Stimulated activated CD8-positive, alpha-beta memory T cell treated with anti-CD3 and anti-CD28 coated beads, Interleukin-7, amount 100 ng/mL, for 1 hour (primary cell): ENCODE data around the gene PLXNA4.

Experiments
- DNase-seq, 2 donors: peaks; one replicate each; pipeline ENCODE4 v3.0.0-alpha.2; 2020; ENCODE audit warnings: low read depth in 2 of 2

The PLXNA4 gene

DNA sequence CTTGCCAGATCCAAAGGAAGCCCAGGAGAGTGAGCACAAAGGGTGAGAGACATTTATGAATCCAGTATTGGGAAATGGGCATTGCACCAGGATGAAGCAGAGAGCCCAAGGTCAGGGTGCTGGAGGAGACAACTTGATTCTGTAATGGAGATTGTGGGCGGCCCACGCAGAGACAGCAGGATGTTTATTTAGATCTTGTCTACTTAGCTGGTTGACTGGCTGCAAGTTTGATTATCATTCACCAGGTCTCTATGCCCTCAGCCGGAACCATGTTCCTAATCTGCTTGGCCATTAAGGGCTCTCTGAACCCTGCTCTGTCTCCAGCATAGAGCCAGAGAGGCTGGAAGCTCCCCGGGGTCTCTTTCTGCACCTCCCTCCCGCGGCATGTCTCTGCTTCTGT is 188.7 kb downstream of the PLXNA4 start:
- DNase-seq: no peak

DNA sequence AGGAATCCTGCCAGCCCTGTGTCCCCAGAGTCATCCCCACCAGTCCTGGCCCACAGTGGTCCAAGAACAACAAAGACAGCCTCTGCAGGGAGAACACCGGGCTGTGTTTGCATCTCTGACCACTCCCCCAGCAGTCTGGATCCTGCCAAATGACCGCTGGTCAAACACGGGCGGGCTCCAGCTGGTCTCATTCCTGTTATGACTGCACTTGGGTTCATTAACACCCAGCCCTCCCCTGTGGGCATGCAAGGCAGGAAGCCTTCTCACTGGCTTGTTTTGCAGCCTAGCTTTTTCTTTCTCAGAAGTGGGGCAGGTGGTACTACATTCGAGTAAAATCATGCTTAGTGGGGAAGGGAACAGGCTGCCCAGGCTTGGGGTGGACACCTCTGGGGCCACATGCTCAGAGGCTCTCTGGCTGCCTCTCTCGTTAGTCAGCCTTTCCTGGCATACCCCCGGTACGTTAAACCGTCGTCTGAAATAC is 190.0 kb downstream of the PLXNA4 start:
- no peak for DNase-seq

DNA sequence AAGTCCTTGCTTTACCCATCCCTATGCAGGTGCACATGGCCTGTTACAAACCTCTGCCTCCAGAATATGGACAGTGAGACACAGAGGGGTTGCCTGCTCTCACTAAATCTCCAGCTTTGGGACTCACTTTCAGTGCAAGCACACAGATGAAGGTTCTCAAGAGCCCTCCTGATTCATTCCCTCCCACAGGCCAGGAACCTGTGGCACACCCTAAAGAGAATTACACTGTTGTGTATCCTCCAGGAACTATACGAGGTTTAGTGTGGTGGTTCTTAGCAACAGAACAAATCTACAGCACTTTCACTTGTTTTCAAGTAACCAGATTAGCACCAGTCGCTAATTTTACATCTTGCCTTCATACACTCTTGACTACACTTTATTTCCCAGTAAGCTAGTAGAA is 192.3 kb downstream of the PLXNA4 start:
- no peak for DNase-seq

- no peak for DNase-seq
Measured at GRCh38 chr7:132381742-132382472, 194.4 kb downstream of the PLXNA4 start.

- no peak for DNase-seq
Measured at GRCh38 chr7:132380059-132380458, 196.2 kb downstream of the PLXNA4 start.

DNA sequence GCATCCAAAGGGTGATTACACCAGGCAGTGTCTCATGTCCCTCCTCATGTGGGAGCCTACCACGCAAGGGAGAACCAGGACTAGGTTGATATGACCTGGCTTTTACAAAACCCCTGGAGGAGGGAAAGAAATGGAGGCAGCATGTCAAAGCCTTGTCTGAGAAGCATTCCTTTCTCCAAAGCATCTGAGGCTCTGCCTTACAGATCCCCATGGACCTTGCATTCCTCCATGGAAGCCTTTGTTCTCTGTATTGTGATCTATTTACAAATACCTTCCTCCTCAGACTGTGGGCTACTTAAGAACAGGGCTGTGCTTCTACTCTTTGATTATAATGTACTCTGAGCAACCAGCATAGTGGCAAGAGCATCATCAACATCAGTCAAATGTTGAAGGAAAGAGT is 197.0 kb downstream of the PLXNA4 start:
- DNase-seq: no peak

DNA sequence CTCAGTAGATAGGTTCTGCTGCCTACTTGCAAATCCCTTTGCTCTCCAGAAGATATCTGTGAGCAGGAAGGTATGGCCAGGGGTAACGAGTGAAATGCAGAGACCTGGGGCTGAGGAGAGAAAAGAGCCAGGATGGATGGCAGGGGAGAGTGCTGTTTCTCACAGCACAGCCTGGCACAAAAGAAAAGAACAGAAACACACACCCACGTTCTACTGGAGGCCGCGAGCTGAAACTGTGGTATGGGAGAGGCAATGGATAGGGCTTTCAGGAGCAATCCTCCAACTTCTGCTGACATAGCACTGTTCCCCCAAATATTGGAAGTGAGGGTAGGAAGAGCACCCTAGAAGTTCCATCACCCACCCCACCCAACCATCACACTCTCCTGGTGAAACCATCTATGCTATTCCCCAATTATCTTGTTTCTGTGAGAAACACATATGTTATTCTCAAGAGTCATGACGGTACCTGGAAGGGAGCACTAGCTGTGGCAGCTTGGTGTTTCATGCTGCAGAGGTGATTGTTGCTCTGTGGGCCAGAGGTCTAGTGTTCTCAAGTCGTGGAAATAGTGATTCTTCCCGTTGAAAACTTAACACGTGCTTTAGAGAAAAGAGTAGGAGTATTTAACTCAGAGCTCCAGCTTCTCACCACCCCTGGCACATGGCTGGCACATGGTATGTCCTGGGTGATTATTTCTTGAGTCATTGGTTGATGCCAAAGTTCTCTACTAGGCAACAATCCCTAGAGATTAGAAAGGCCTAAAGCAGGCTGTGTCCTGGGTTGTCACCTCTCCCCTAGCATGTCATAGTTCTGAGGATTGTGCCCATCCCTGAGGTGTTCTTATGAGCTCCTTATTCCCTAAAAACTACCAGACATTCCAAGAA is 198.3 kb downstream of the PLXNA4 start:
- DNase-seq: no peak

GRCh38 chr7:132377015-132377414 is 199.3 kb downstream of the PLXNA4 start:
- DNase-seq: no peak

GRCh38 chr7:132376361-132377013 is 199.8 kb downstream of the PLXNA4 start:
- DNase-seq: no peak

DNA sequence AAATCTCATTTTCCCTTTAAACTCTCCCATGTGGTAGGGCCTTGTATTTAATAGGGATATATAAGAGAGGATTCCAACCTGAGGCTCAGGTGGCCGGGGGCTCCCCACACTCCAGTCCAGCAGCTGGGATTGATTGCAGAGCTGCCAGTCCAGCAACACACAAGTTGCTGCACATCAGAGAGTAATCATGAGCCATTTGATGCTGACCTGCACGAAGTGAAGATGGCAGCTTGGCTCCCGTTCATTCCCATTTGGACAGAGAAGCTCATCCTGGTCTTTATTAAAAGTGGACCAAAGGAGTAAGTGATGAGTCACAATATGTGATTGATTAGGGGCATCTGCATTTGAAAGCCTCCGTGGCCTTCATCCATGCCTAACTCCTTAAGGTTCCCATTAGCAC is 202.4 kb downstream of the PLXNA4 start:
- no peak for DNase-seq

- no peak for DNase-seq
Measured at GRCh38 chr7:132373041-132373440, 203.2 kb downstream of the PLXNA4 start.

DNA sequence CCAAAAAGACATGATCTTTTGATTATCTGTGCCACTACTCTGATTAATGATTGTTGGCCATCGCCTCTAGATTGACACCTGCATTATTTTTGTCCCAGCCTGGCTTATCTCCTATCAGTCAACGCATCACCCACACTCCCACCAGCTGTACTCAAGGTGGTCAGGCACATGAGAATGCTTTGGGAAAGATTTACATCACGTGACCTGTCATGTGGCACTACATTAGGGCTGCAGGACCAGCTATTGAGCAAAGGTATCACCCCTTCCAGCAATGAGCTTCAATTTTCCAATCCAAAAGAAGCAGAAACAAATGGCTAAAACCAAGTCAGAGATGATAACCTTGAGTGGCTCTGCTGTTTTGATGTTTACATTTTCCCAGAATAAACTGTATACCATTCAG is 204.3 kb downstream of the PLXNA4 start:
- no peak for DNase-seq

- no peak for DNase-seq
Measured at GRCh38 chr7:132368246-132368900, 207.9 kb downstream of the PLXNA4 start.

DNA sequence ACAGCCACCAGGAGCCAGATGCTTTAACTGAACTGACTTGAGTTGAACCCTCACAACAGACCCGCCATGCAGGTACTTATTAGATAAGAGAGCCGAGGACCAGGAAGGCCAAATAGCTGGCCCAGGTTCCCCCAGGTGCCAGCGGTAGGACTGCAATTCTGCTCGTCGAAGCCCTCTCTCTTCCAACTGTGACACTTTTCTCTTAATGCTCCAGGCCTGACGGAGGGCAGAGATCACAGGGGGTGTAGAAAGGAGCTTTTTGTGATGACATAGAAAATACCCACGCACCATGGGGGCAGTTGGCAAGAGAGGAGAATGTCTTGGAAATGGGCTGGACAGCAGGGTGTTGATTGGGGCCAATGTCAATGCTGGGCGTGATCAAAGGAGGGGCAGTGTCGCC is 208.5 kb downstream of the PLXNA4 start:
- no peak for DNase-seq

- no peak for DNase-seq
Measured at GRCh38 chr7:132367004-132367403, 209.3 kb downstream of the PLXNA4 start.

GRCh38 chr7:132364226-132364625 is 212.0 kb downstream of the PLXNA4 start:
- no peak for DNase-seq

DNA sequence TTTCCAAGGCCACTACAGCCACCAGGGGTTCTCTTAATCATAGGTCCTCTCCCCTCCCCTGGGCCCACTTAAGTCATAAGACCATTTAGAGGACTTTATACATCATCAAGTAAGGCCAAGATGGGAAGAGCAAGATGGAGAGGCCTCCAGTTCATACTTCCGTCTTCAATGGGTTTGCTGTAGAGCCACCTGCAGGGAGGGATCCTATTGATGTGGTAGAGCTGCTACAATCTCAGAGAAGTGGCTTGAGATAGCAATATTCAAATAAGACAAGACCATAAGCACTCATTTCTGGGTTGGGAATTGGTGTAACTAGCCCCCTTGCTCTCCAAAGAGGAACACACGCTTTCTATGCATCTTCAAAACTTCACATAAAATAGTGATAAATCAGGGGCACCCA is 214.2 kb downstream of the PLXNA4 start:
- no peak for DNase-seq

GRCh38 chr7:132361146-132361545 is 215.1 kb downstream of the PLXNA4 start:
- DNase-seq: no peak

DNA sequence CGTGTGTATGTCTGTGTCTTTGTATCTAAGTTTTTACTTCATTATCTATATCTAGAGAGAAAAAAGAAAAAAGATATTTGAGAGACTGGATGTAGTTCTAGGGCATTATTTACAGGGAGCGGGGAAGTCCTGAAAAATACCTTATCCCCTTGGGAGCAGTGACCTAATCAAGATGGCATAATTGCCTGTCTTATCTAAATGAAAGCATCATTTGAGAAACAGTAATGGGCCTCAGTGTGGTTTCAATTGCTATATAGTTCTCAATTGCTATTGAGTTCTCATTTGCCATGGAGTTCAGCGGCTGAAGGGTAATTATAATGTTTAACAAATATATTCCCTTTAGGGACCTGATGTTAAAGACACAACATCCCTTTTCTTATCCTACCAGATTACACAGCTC is 216.5 kb downstream of the PLXNA4 start:
- DNase-seq: no peak

- no peak for DNase-seq
Measured at GRCh38 chr7:132355048-132355447, 221.2 kb downstream of the PLXNA4 start.

DNA sequence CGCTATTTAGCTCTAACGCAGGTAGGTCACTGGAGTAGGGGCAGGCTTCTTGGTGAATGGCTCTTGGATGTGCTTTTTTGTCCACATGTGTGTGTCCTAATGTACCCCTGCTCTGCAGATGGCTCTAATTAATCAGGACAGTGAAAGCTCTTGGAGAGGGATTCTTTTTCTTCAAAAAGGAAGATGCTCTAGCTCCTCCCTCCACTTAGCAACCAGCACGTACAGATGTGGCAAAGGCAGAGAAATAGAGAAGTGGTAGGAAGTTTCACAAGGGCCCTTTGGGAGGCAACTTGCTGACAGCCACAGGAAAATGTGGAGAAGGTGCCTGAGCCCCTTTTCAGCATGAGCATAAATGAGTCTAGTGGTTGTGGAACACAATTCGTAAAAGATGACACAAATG is 221.7 kb downstream of the PLXNA4 start:
- DNase-seq: no peak

DNA sequence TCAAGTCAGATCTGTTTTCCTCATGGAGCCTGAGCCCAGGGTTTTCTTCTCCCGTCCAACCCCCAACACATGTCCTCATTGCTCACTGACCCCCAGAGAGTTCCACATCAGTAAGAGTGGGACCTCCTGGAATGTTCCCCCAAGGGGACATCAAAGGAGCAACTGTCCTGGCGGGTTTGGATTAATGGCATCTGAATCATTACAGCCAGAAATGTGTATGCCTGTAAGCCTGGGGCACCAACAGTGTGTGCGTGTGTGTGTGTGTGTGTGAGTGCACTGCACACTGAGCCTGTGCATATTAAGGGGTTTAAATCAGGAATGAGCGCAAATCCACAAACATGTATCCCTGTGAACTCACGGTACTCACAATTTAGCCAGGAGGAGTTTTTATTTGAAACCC is 222.3 kb downstream of the PLXNA4 start:
- no peak for DNase-seq
